ENCODE results near the gene NIT2.

NIT2 gene

GRCh38 chr3:100399341-100400071 is 64.9 kb downstream of the NIT2 start:
- no peak for DNase-seq

- DNase-seq = peak in 4 of 5 experiments; percentile 16 to 79 (median 28)
These were observed 65.8 kb downstream of the NIT2 start for GRCh38 chr3:100400419-100400779.

GRCh38 chr3:100400780-100401673 is 66.5 kb downstream of the NIT2 start, which contains the start of the genes LNP1 and TOMM70:
TSS of gene LNP1 (plus strand) at chr3:100401539. CDS start at chr3:100429730, 28,191 bp downstream.
TSS of gene TOMM70 (minus strand) at chr3:100401089. CDS start at chr3:100400949, 140 bp downstream.
- peak; percentile 81 to 97 (median 92) for DNase-seq

- DNase-seq = peak in 4 of 5 experiments; percentile 18 to 86 (median 32)
These were observed 67.1 kb downstream of the NIT2 start for GRCh38 chr3:100401674-100402041.

- no peak for DNase-seq
These were observed 67.7 kb downstream of the NIT2 start for GRCh38 chr3:100402256-100402655.

GRCh38 chr3:100402891-100403290 is 68.3 kb downstream of the NIT2 start:
- no peak for DNase-seq

- DNase-seq = peak in 1 of 5 experiments; percentile 28
These were observed 69.0 kb downstream of the NIT2 start for GRCh38 chr3:100403362-100404249.

GRCh38 chr3:100404250-100404548 is 69.6 kb downstream of the NIT2 start:
- DNase-seq = no peak

GRCh38 chr3:100407164-100407563 is 72.6 kb downstream of the NIT2 start:
- no peak for DNase-seq

GRCh38 chr3:100407977-100408532 is 73.5 kb downstream of the NIT2 start:
- DNase-seq = no peak

Data from T-helper 2 cell (primary cell).